ENCODE results near the gene CTNNBIP1. TPM values are rescaled to one million over a fixed set of nuclear protein-coding genes. Genes with fewer than 3 reads are reported as not detected.

The CTNNBIP1 gene
- polyA plus RNA-seq, 1 of the 3 experiments (the other 2 are of a cell fraction) = 57.6 TPM

GRCh38 chr1:9824702-9825089 lies 85.4 kb downstream of the CTNNBIP1 start:
- DNase-seq = no peak
- H3K36me3 ChIP-seq (replicated peaks in 1 of 2; ENCODE audit: control insufficient read depth in 1 of 2, insufficient read depth in 2 of 2, low read length in 1 of 2) = peaks cover 0 to 1% of the 10 kb centered on the region in 2 experiments
- H4K20me1 ChIP-seq (ENCODE audit: insufficient read depth) = peaks cover 25% of the 10 kb centered on the region
- 76% methylated on average over 11 of the region's 12 CpGs for WGBS (ENCODE audit: low lambda C conversion rate)
- H3F3A ChIP-seq (replicated peaks; ENCODE audit: insufficient read depth) = peaks cover 27% of the 10 kb centered on the region
- no peak overlapping the region for H3K9ac ChIP-seq
- H3K27me3 ChIP-seq (ENCODE audit: insufficient read depth) = no peaks in the 10 kb centered on the region
- peaks cover 0 to 21% of the 10 kb centered on the region in 2 experiments; a peak in 3 of 4 replicates for H3K4me1 ChIP-seq (ENCODE audit: control insufficient read depth in 1 of 2, insufficient read depth in 2 of 2, low read depth in 1 of 2, low read length in 1 of 2)
- no peaks in the 10 kb centered on the region for H3K9me2 ChIP-seq
- TF ChIP-seq NRF1 (IDR thresholded peaks at IDR 0.05; ENCODE audit: low read depth, low read length) = no peak
- TF ChIP-seq SIN3A (IDR thresholded peaks at IDR 0.05; ENCODE audit: borderline replicate concordance, low read depth, low read length) = no peak
- CTCF ChIA-PET = interaction anchor here (0.8 kb wide), 1 partner anchor 11 kb away, joined by 3 read pairs; no protein-coding TSS in a partner anchor
- H3K79me2 ChIP-seq (ENCODE audit: insufficient read depth) = peaks cover 33% of the 10 kb centered on the region
- H3K9me3 ChIP-seq = no peaks in the 10 kb centered on the region
- peak overlapping the region; percentile 83; the same call in 1 of the 2 replicates for H2AFZ ChIP-seq (ENCODE audit: low read depth)
- H3K27ac ChIP-seq (ENCODE audit: low read depth in 2 of 2, low read length in 1 of 2) = no peak overlapping the region
- H3K4me3 ChIP-seq (ENCODE audit: low read depth in 2 of 2, low read length in 1 of 2) = peak overlapping the region in 1 of 2 experiments; percentile 58; a peak in 1 of 4 replicates
- POLR2A ChIA-PET = no interaction called here
- H3K4me2 ChIP-seq = peak overlapping the region; percentile 47; the same call in 1 of the 2 replicates

GRCh38 chr1:9823943-9824701 lies 85.9 kb downstream of the CTNNBIP1 start, which contains the start of gene CLSTN1:
Gene CLSTN1 (minus strand): TSS chr1:9823965. CDS start chr1:9823733, 232 bp downstream.
- CTCF ChIA-PET = no interaction called here
- peak within 1 kb of the TSS; percentile 76 for H3K9ac ChIP-seq
- DNase-seq = peak; percentile 100
- no peaks in the 10 kb centered on the region for H3K9me3 ChIP-seq
- H3K4me2 ChIP-seq = peak within 1 kb of the TSS; percentile 94
- no peaks in the 10 kb centered on the region for H3K27me3 ChIP-seq (ENCODE audit: insufficient read depth)
- peaks cover 0 to 21% of the 10 kb centered on the region in 2 experiments; a peak in 3 of 4 replicates for H3K4me1 ChIP-seq (ENCODE audit: control insufficient read depth in 1 of 2, insufficient read depth in 2 of 2, low read depth in 1 of 2, low read length in 1 of 2)
- H3K27ac ChIP-seq (ENCODE audit: low read depth in 2 of 2, low read length in 1 of 2) = peak within 1 kb of the TSS in 1 of 2 experiments; percentile 69; a peak in 2 of 4 replicates
- peaks cover 0 to 5% of the 10 kb centered on the region in 2 experiments for H3K36me3 ChIP-seq (replicated peaks in 1 of 2; ENCODE audit: control insufficient read depth in 1 of 2, insufficient read depth in 2 of 2, low read length in 1 of 2)
- TF ChIP-seq YY1 (IDR thresholded peaks at IDR 0.05; ENCODE audit: low read depth) = peak; percentile 85
- peak; percentile 75 for TF ChIP-seq TAF1 (IDR thresholded peaks at IDR 0.05; ENCODE audit: borderline replicate concordance, low read depth, low read length)
- TF ChIP-seq PBX3 (IDR thresholded peaks at IDR 0.05) = no peak
- TF ChIP-seq RCOR1 (IDR thresholded peaks at IDR 0.05; ENCODE audit: low read length) = no peak
- TF ChIP-seq FOSL2 (IDR thresholded peaks at IDR 0.05; ENCODE audit: borderline replicate concordance, low read depth) = no peak
- H4K20me1 ChIP-seq (ENCODE audit: insufficient read depth) = peaks cover 25% of the 10 kb centered on the region
- H3K4me3 ChIP-seq (ENCODE audit: low read depth in 2 of 2, low read length in 1 of 2) = peak within 1 kb of the TSS; percentile 74 to 92
- POLR2A ChIA-PET = no interaction called here
- peaks cover 30% of the 10 kb centered on the region for H3F3A ChIP-seq (replicated peaks; ENCODE audit: insufficient read depth)
- 44% methylated on average over 14 of the region's 93 CpGs for WGBS (ENCODE audit: low lambda C conversion rate)
- H3K9me2 ChIP-seq = no peaks in the 10 kb centered on the region
- H3K79me2 ChIP-seq (ENCODE audit: insufficient read depth) = peaks cover 39% of the 10 kb centered on the region
- H2AFZ ChIP-seq (ENCODE audit: low read depth) = peak within 1 kb of the TSS; percentile 83; the same call in 1 of the 2 replicates

GRCh38 chr1:9823693-9823942 lies 86.5 kb downstream of the CTNNBIP1 start:
- no peak overlapping the region for H3K4me2 ChIP-seq
- WGBS (ENCODE audit: low lambda C conversion rate) = no CpG with 5 or more reads among the region's 40 CpGs

More at GRCh38 chr1:9823693-9823942, 86.5 kb downstream of the CTNNBIP1 start:
- Histone ChIP-seq H3K36me3 (replicated peaks in 1 of 2; ENCODE audit: control insufficient read depth in 1 of 2, insufficient read depth in 2 of 2, low read length in 1 of 2) (peaks cover 0 to 5% of the 10 kb centered on the region in 2 experiments), H3F3A (replicated peaks; ENCODE audit: insufficient read depth) (peaks cover 30% of the 10 kb centered on the region), H3K9ac (peak overlapping the region; percentile 76; the same call in 1 of the 2 replicates), H3K4me1 (ENCODE audit: control insufficient read depth in 1 of 2, insufficient read depth in 2 of 2, low read depth in 1 of 2, low read length in 1 of 2) (peaks cover 0 to 21% of the 10 kb centered on the region in 2 experiments; a peak in 3 of 4 replicates), H3K79me2 (ENCODE audit: insufficient read depth) (peaks cover 44% of the 10 kb centered on the region), H3K27me3 (ENCODE audit: insufficient read depth) (no peaks in the 10 kb centered on the region), H4K20me1 (ENCODE audit: insufficient read depth) (peaks cover 25% of the 10 kb centered on the region), H3K4me3 (ENCODE audit: low read depth in 2 of 2, low read length in 1 of 2) (peak overlapping the region; percentile 74 to 92), H3K9me2 (no peaks in the 10 kb centered on the region), H3K9me3 (no peaks in the 10 kb centered on the region), H3K27ac (ENCODE audit: low read depth in 2 of 2, low read length in 1 of 2) (peak overlapping the region in 1 of 2 experiments; percentile 69; a peak in 2 of 4 replicates), H2AFZ (ENCODE audit: low read depth) (no peak overlapping the region)
- peak; percentile 83 for DNase-seq
- TF ChIP-seq POLR2AphosphoS5 (IDR thresholded peaks at IDR 0.05; ENCODE audit: low read depth, low read length) (peak; percentile 38; the same call in 1 of the 2 replicates), TCF12 (IDR thresholded peaks at IDR 0.05) (no peak)
- ChIA-PET CTCF (no interaction called here), POLR2A (no interaction called here)

Data from SK-N-SH (cell line).